Ascending aorta (tissue), 2 donors: Measurements from ENCODE around the gene PYGO1. TPM values are rescaled to one million over a fixed set of nuclear protein-coding genes. Genes with fewer than 3 reads are reported as not detected.

Experiments used
- DNase-seq, 2 donors: peaks; one replicate each; pipeline ENCODE4 v3.0.0-alpha.2; 2019; ENCODE audit warnings: low spot score in 2 of 2
- H3K27ac ChIP-seq, 2 donors: fragments of 200-600 bp; sonication (generic); one replicate each; pipeline ENCODE4 v1.5.1; 2016 to 2017; ENCODE audit warnings: mild to moderate bottlenecking in 1 of 2
- H3K27me3 ChIP-seq: fragments of 200-600 bp; sonication (generic); one replicate; pipeline ENCODE4 v1.5.1; 2017
- H3K36me3 ChIP-seq, 2 donors: fragments of 200-600 bp; sonication (generic); one replicate each; pipeline ENCODE4 v1.5.1; 2016
- H3K4me1 ChIP-seq, 2 donors: fragments of 200-600 bp; sonication (generic); one replicate each; pipeline ENCODE4 v1.5.1; 2016 to 2017; ENCODE audit warnings: mild to moderate bottlenecking in 1 of 2
- H3K4me3 ChIP-seq, 2 donors: fragments of 200-600 bp; sonication (generic); one replicate each; pipeline ENCODE4 v1.5.1; 2016 to 2017; ENCODE audit warnings: mild to moderate bottlenecking in 1 of 2
- H3K9me3 ChIP-seq, 2 donors: fragments of 200-600 bp; sonication (generic); one replicate each; pipeline ENCODE4 v1.5.1; 2016
- intact Hi-C: fragments of 100-400 bp; cut with DNase I; formaldehyde crosslinking; loops from one replicate; pipeline ENCODE4 v1.15.1; 2023
- total RNA-seq: library from RNA; depleted of rRNA; stranded (reverse); fragments of >200 nt; gene quantifications from one replicate; pipeline ENCODE4 v1.1.0, GENCODE V29; 2016
- TF ChIP-seq, protein P1 (sequence below), 3 experiments: fragments of 200-600 bp in 2 of 3; fragments of 450-650 bp in 1 of 3; sonication (generic) in 2 of 3; IDR thresholded peaks; one replicate each; pipeline ENCODE4 v1.5.1; 2016 to 2019; ENCODE audit warnings: antibody characterized with exemption in 3 of 3, mild to moderate bottlenecking in 1 of 3, moderate library complexity in 1 of 3

Gene PYGO1, protein sequence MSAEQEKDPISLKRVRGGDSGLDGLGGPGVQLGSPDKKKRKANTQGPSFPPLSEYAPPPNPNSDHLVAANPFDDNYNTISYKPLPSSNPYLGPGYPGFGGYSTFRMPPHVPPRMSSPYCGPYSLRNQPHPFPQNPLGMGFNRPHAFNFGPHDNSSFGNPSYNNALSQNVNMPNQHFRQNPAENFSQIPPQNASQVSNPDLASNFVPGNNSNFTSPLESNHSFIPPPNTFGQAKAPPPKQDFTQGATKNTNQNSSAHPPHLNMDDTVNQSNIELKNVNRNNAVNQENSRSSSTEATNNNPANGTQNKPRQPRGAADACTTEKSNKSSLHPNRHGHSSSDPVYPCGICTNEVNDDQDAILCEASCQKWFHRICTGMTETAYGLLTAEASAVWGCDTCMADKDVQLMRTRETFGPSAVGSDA
- 7.1 TPM for total RNA-seq

DNA sequence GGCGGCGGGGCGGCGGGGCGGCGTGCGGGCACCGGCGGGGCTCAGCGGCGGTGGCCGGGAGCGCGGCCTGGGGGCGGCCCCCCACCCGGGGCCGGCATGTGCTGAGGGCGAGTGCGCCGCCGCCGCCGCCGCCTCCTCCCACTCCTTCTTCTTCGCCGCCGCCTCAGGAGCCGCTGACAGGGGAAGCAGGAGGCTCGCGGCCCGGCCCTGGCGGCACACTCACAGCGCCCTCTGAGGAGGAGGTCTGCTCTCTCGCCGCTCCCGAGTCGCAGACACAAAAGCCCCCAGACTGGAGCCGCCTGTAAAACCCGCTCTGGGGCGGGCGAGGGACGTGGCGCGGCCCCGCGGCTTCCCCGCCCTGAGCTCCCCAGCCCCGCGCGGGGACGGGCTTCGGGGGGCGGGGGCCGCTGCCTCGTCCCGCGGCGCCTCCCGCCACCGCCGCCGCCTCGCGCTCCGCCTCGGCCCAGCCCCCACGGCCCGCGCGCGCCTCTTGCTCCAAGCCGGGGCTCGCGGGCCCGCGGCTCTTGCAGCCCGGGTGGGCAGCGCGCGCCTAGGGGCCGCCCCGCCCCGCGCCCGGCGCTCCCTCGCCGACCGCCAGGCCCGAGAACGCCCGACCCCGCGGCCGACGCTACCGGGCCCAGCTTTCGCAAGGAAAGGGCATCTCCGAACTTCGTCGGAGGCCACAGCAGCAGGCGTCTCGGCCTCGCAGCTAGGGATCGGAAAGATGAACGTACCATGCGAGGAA is at the start of gene PYGO1:
Gene PYGO1, minus strand, starts transcription at position 276 of the 745 bp plus-strand sequence. CDS start 462 bp downstream, outside the sequence.
- peaks cover 0 to 13% of the 10 kb centered on the region in 2 donors for H3K4me1 ChIP-seq
- no peaks in the 10 kb centered on the region for H3K9me3 ChIP-seq
- intact Hi-C loops, result loop anchor here (10.0 kb wide), 1 partner anchor 657 kb away; the partner anchor contains the start of gene RFX7
- no peaks in the 10 kb centered on the region for H3K36me3 ChIP-seq
- TF ChIP-seq, protein P1, sequence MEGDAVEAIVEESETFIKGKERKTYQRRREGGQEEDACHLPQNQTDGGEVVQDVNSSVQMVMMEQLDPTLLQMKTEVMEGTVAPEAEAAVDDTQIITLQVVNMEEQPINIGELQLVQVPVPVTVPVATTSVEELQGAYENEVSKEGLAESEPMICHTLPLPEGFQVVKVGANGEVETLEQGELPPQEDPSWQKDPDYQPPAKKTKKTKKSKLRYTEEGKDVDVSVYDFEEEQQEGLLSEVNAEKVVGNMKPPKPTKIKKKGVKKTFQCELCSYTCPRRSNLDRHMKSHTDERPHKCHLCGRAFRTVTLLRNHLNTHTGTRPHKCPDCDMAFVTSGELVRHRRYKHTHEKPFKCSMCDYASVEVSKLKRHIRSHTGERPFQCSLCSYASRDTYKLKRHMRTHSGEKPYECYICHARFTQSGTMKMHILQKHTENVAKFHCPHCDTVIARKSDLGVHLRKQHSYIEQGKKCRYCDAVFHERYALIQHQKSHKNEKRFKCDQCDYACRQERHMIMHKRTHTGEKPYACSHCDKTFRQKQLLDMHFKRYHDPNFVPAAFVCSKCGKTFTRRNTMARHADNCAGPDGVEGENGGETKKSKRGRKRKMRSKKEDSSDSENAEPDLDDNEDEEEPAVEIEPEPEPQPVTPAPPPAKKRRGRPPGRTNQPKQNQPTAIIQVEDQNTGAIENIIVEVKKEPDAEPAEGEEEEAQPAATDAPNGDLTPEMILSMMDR (IDR thresholded peaks at IDR 0.05), result no peak
- H3K4me3 ChIP-seq, result peak within 1 kb of the TSS; percentile 73 to 80
- no peaks in the 10 kb centered on the region for H3K27me3 ChIP-seq
- H3K27ac ChIP-seq, result peak within 1 kb of the TSS; percentile 86 to 98
- DNase-seq, result peak in 1 of 2 donors; percentile 69

DNA sequence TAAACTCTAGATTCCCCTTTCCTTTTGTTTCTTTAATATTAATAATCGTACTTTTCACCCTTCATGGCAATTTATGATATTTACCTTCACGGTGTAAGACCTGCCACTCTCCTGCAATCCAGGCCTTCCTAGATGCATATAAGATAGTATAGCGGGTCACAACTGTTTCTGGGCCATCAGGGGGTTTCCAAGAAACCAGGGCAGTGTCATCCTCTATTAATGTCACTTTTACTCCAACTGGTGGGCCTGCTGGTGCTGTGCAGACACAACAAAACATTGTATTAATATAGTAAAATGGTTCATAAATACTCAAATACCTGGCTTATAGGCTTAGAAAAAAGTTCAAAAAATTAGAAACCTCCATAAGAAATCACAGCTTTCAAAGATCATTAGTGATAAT is 48.9 kb upstream of the PYGO1 start:
- TF ChIP-seq, protein P1 (IDR thresholded peaks at IDR 0.05), result no peak
- H3K27ac ChIP-seq, result no peak overlapping the region
- no peaks in the 10 kb centered on the region for H3K4me1 ChIP-seq
- no peaks in the 10 kb centered on the region for H3K36me3 ChIP-seq
- no peak overlapping the region for H3K4me3 ChIP-seq
- H3K27me3 ChIP-seq, result no peaks in the 10 kb centered on the region
- no peaks in the 10 kb centered on the region for H3K9me3 ChIP-seq
- intact Hi-C loops, result loop anchor here (10.0 kb wide), 1 partner anchor 142 kb away; no protein-coding TSS in a partner anchor
- no peak for DNase-seq

DNA sequence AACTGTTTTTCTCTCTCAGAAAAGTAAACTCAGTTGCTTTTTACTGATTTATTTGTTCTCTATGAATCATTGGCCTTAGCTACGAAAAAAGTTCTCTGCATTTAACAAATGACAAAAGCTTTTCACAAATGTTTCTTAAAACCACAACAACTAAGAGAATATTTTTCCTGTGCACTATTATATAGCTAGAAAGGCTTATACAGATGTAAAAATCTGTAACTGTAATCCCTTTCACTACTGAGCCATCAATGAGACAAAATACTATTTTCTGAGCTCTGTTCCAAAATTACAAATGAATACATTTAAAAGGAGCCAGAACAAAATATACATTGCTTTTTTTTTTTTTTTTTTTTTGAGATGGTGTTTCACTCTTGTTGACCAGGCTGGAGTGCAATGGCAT is 45.6 kb upstream of the PYGO1 start:
- no peak for DNase-seq
- Histone ChIP-seq H3K27me3 (no peaks in the 10 kb centered on the region), H3K4me3 (no peak overlapping the region), H3K9me3 (no peaks in the 10 kb centered on the region), H3K36me3 (no peaks in the 10 kb centered on the region), H3K27ac (no peak overlapping the region), H3K4me1 (no peaks in the 10 kb centered on the region)
- TF ChIP-seq, protein P1 (IDR thresholded peaks at IDR 0.05), result no peak
- intact Hi-C loops, result loop anchor here (10.0 kb wide), 1 partner anchor 139 kb away; no protein-coding TSS in a partner anchor

DNA sequence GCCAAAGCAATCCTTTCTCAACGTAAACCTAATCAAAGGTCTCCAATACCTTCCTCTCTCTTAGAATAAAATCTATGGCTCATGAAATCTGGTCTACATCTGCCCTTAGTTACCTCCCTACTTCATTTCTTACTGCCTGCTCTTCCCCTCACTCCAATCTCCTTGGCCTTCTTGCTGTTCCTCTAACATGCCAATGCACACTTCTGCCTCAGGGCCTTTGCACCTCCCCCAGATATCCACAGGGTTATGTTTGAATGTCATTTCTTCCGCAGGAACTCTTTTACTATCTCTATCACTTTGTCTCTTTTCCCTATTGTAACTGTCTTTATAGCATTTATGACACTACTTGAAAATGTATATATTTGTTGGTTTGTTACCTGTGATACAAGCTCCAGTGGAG is 44.3 kb upstream of the PYGO1 start:
- no peak for DNase-seq
- H3K4me3 ChIP-seq, result no peak overlapping the region
- H3K9me3 ChIP-seq, result no peaks in the 10 kb centered on the region
- TF ChIP-seq, protein P1 (IDR thresholded peaks at IDR 0.05), result no peak
- intact Hi-C loops, result loop anchor here (10.0 kb wide), 1 partner anchor 138 kb away; no protein-coding TSS in a partner anchor
- no peak overlapping the region for H3K27ac ChIP-seq
- H3K36me3 ChIP-seq, result no peaks in the 10 kb centered on the region
- H3K4me1 ChIP-seq, result no peaks in the 10 kb centered on the region
- H3K27me3 ChIP-seq, result no peaks in the 10 kb centered on the region

DNA sequence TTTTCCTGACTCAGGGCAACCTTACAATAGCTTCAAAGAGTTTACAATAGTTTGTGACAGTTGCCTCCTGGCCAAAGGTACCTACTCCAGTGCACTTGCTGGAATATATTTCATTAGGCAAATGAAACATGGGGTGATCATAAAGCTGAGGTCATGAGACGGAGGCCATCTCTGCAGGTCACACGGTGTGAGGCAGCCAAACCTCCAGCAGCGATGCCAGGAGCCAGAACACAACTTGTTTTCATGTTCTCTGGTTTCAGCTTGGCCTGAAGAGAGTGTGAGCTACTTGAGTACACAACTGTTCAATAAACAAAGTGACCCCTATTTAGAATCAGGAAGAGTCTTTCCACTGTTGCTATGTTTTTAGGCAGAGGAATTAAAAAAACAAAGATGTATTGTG is 42.7 kb upstream of the PYGO1 start:
- intact Hi-C loops, result loop anchor here (10.0 kb wide), 1 partner anchor 136 kb away; no protein-coding TSS in a partner anchor
- Histone ChIP-seq H3K9me3 (no peaks in the 10 kb centered on the region), H3K4me3 (no peak overlapping the region), H3K36me3 (no peaks in the 10 kb centered on the region), H3K27ac (no peak overlapping the region), H3K27me3 (no peaks in the 10 kb centered on the region), H3K4me1 (no peaks in the 10 kb centered on the region)
- TF ChIP-seq, protein P1 (IDR thresholded peaks at IDR 0.05), result no peak
- DNase-seq, result no peak
